ENCODE data around the gene GLRX2. TPM values are rescaled to one million over a fixed set of nuclear protein-coding genes. Genes with fewer than 3 reads are reported as not detected.

Gene GLRX2
- total and polyA plus RNA-seq, 4 donors, result 3.1 to 25.8 (median 7.8) TPM

DNA sequence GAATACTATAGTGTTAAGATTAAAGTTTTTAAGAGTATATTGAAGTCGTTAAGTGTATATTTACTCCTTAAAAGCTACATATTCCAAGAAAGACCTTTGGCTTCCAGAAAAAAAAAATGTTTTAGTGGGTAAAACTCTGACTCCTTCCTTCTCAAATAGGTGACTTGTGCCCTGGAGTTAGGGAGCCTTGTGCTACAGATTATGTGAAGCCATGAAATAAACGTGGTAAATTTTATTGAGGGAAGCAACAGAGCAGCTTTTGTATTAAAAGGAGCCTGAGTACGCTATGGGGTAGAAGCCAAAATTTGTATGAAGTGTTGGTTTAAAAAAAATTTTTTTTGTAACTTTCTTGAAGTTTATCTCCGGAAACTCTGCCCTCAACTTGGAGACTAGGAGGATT is 44.8 kb downstream of the GLRX2 start:
- 19% methylated on average over 4 of the region's 4 CpGs for WGBS
- Histone ChIP-seq H3K27ac (ENCODE audit: low read depth in 1 of 2, low read length in 2 of 2) (peak overlapping the region; percentile 94 to 98), H3K27me3 (ENCODE audit: control insufficient read depth in 4 of 4, insufficient read depth in 4 of 4, low read length in 3 of 4) (no peaks in the 10 kb centered on the region), H3K9me3 (ENCODE audit: control insufficient read depth in 4 of 4, low read length in 3 of 4) (no peaks in the 10 kb centered on the region), H3K9ac (ENCODE audit: low read depth in 1 of 2, low read length in 2 of 2) (peak overlapping the region; percentile 94 to 97), H3K4me3 (ENCODE audit: low read depth in 1 of 3, low read length in 3 of 3) (peak overlapping the region; percentile 85 to 96 (median 90)), H3K36me3 (ENCODE audit: control insufficient read depth in 4 of 4, insufficient read depth in 3 of 4, low read depth in 1 of 4, low read length in 3 of 4) (no peaks in the 10 kb centered on the region), H3K4me1 (ENCODE audit: control insufficient read depth in 4 of 4, insufficient read depth in 4 of 4, low read length in 3 of 4) (peaks cover 6 to 27% (median 17%) of the 10 kb centered on the region in 4 donors)
- TF ChIP-seq MAX (IDR thresholded peaks at IDR 0.05), result no peak
- TF ChIP-seq FOXA1 (IDR thresholded peaks at IDR 0.05), result no peak
- TF ChIP-seq GABPA (IDR thresholded peaks at IDR 0.05 in 1 of 2, conservative IDR thresholded peaks at IDR 0.05 in 1 of 2), result no peak
- no peak for TF ChIP-seq HNF4G (IDR thresholded peaks at IDR 0.05)
- no peak for TF ChIP-seq RAD21 (IDR thresholded peaks at IDR 0.05)
- TF ChIP-seq YY1 (IDR thresholded peaks at IDR 0.05), result no peak
- no peak for TF ChIP-seq REST (IDR thresholded peaks at IDR 0.05)
- TF ChIP-seq, protein P1, sequence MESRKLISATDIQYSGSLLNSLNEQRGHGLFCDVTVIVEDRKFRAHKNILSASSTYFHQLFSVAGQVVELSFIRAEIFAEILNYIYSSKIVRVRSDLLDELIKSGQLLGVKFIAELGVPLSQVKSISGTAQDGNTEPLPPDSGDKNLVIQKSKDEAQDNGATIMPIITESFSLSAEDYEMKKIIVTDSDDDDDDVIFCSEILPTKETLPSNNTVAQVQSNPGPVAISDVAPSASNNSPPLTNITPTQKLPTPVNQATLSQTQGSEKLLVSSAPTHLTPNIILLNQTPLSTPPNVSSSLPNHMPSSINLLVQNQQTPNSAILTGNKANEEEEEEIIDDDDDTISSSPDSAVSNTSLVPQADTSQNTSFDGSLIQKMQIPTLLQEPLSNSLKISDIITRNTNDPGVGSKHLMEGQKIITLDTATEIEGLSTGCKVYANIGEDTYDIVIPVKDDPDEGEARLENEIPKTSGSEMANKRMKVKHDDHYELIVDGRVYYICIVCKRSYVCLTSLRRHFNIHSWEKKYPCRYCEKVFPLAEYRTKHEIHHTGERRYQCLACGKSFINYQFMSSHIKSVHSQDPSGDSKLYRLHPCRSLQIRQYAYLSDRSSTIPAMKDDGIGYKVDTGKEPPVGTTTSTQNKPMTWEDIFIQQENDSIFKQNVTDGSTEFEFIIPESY (IDR thresholded peaks at IDR 0.05), result no peak
- no peak for TF ChIP-seq EGR1 (IDR thresholded peaks at IDR 0.05; ENCODE audit: low read depth in 2 of 2)
- TF ChIP-seq ATF3 (IDR thresholded peaks at IDR 0.05), result no peak
- TF ChIP-seq NR2F2 (IDR thresholded peaks at IDR 0.05), result no peak
- no peak for TF ChIP-seq CTCF (IDR thresholded peaks at IDR 0.05; ENCODE audit: low read depth, low read length, missing input control)
- TF ChIP-seq HNF4A (conservative IDR thresholded peaks at IDR 0.05), result no peak
- no peak for TF ChIP-seq RXRA (IDR thresholded peaks at IDR 0.05)
- no peak for TF ChIP-seq FOXA2 (IDR thresholded peaks at IDR 0.05)
- TF ChIP-seq SP1 (IDR thresholded peaks at IDR 0.05), result no peak
- TF ChIP-seq TAF1 (conservative IDR thresholded peaks at IDR 0.05), result no peak
- TF ChIP-seq JUND (IDR thresholded peaks at IDR 0.05), result no peak
- DNase-seq (ENCODE audit: low spot score), result no peak

Data from liver (tissue), 9 donors.